ENCODE measurements around the gene ENO4. TPM values are rescaled to one million over a fixed set of nuclear protein-coding genes. Genes with fewer than 3 reads are reported as not detected.

ENO4 gene
- total RNA-seq, 1 donor from 2014 or later = 0.07 TPM

GRCh38 chr10:116875897-116876296, 26.6 kb downstream of the ENO4 start:
- ChIA-PET CTCF (no interaction called here), POLR2A (no interaction called here)
- peaks cover 3% of the 10 kb centered on the region for H3K27me3 Mint-ChIP-seq
- intact Hi-C loops (cut with micrococcal nuclease) = no loop called here
- no peaks in the 10 kb centered on the region for H3K9me3 Mint-ChIP-seq
- no peak for DNase-seq
- H3K4me3 Mint-ChIP-seq = no peak overlapping the region
- no peak for ATAC-seq (ENCODE audit: low read depth)
- H3K36me3 Mint-ChIP-seq (ENCODE audit: low read depth) = no peaks in the 10 kb centered on the region
- no peak overlapping the region for H3K27ac Mint-ChIP-seq
- TF ChIP-seq CTCF (IDR thresholded peaks at IDR 0.05) = no peak
- no peaks in the 10 kb centered on the region for H3K4me1 Mint-ChIP-seq

GRCh38 chr10:116877391-116877790, 28.1 kb downstream of the ENO4 start:
- POLR2A ChIA-PET = no interaction called here
- Mint-ChIP-seq H3K27me3 (peaks cover 3% of the 10 kb centered on the region), H3K27ac (no peak overlapping the region), H3K4me1 (no peaks in the 10 kb centered on the region), H3K9me3 (no peaks in the 10 kb centered on the region), H3K36me3 (ENCODE audit: low read depth) (no peaks in the 10 kb centered on the region), H3K4me3 (no peak overlapping the region)
- no peak for ATAC-seq (ENCODE audit: low read depth)
- intact Hi-C loops (cut with micrococcal nuclease) = no loop called here
- no peak for TF ChIP-seq CTCF (IDR thresholded peaks at IDR 0.05)
- CTCF ChIA-PET = no interaction called here
- no peak for DNase-seq

- CTCF ChIA-PET = no interaction called here
Measured at GRCh38 chr10:116878123-116878522, 28.8 kb downstream of the ENO4 start.

GRCh38 chr10:116879817-116880216, 30.5 kb downstream of the ENO4 start:
- Mint-ChIP-seq H3K9me3 (no peaks in the 10 kb centered on the region), H3K4me1 (no peaks in the 10 kb centered on the region), H3K36me3 (ENCODE audit: low read depth) (no peaks in the 10 kb centered on the region), H3K27ac (no peak overlapping the region), H3K4me3 (no peak overlapping the region), H3K27me3 (peaks cover 6% of the 10 kb centered on the region)
- TF ChIP-seq CTCF (IDR thresholded peaks at IDR 0.05) = no peak
- intact Hi-C loops (cut with micrococcal nuclease) = no loop called here
- ChIA-PET CTCF (no interaction called here), POLR2A (no interaction called here)
- no peak for DNase-seq
- ATAC-seq (ENCODE audit: low read depth) = no peak

More at GRCh38 chr10:116878123-116878522, 28.8 kb downstream of the ENO4 start:
- no peak for DNase-seq
- ATAC-seq (ENCODE audit: low read depth) = no peak
- Mint-ChIP-seq H3K4me3 (no peak overlapping the region), H3K4me1 (no peaks in the 10 kb centered on the region), H3K27me3 (peaks cover 6% of the 10 kb centered on the region), H3K36me3 (ENCODE audit: low read depth) (no peaks in the 10 kb centered on the region), H3K9me3 (no peaks in the 10 kb centered on the region), H3K27ac (no peak overlapping the region)
- no peak for TF ChIP-seq CTCF (IDR thresholded peaks at IDR 0.05)
- POLR2A ChIA-PET = no interaction called here
- intact Hi-C loops (cut with micrococcal nuclease) = no loop called here

- intact Hi-C loops (cut with micrococcal nuclease) = no loop called here
- ATAC-seq (ENCODE audit: low read depth) = no peak
- H3K4me3 Mint-ChIP-seq = no peak overlapping the region
- DNase-seq = no peak
- H3K27ac Mint-ChIP-seq = no peak overlapping the region
- H3K27me3 Mint-ChIP-seq = peaks cover 6% of the 10 kb centered on the region
- no peak for TF ChIP-seq CTCF (IDR thresholded peaks at IDR 0.05)
- POLR2A ChIA-PET = no interaction called here
- CTCF ChIA-PET = no interaction called here
- H3K36me3 Mint-ChIP-seq (ENCODE audit: low read depth) = no peaks in the 10 kb centered on the region
- H3K9me3 Mint-ChIP-seq = no peaks in the 10 kb centered on the region
- H3K4me1 Mint-ChIP-seq = no peaks in the 10 kb centered on the region
Measured at GRCh38 chr10:116880716-116881482, 31.6 kb downstream of the ENO4 start.
